ENCODE measurements around the gene PAX5.

- TF ChIP-seq CTCF (IDR thresholded peaks at IDR 0.05) (no peak), POLR2A (IDR thresholded peaks at IDR 0.05) (no peak)
Measured at GRCh38 chr9:36791222-36791950, 242.7 kb downstream of the PAX5 start.

All from uterus (tissue), 2 donors.